ENCODE measurements around the gene DZIP1L.
"Not testable (repeated sequence)": the region's sequence is repeated elsewhere in the genome, so short reads cannot be mapped to it uniquely, and the experiment has no call there.

The DZIP1L gene

GRCh38 chr3:138114988-138115971 is at the start of gene DZIP1L:
Gene DZIP1L (minus strand): TSS chr3:138115608. CDS start chr3:138103971, 11,637 bp downstream.
- no peak for DNase-seq (ENCODE audit: low read depth in 2 of 2)

- DNase-seq (ENCODE audit: low read depth in 2 of 2), result no peak
These were observed 49.7 kb upstream of the DZIP1L start for GRCh38 chr3:138165061-138165460.

GRCh38 chr3:138157743-138158142 is 42.3 kb upstream of the DZIP1L start:
- no peak for DNase-seq (ENCODE audit: low read depth in 2 of 2)

- DNase-seq (ENCODE audit: low read depth in 2 of 2), result no peak
These were observed 39.1 kb upstream of the DZIP1L start for GRCh38 chr3:138154534-138154933.

GRCh38 chr3:138148503-138148902 is 33.1 kb upstream of the DZIP1L start:
- DNase-seq (ENCODE audit: low read depth in 2 of 2), result no peak

GRCh38 chr3:138142181-138142580 is 26.8 kb upstream of the DZIP1L start:
- not testable (repeated sequence) for DNase-seq (ENCODE audit: low read depth in 2 of 2)

- DNase-seq (ENCODE audit: low read depth in 2 of 2), result no peak
These were observed 25.5 kb upstream of the DZIP1L start for GRCh38 chr3:138140940-138141339.

GRCh38 chr3:138139691-138140090 is 24.3 kb upstream of the DZIP1L start:
- DNase-seq (ENCODE audit: low read depth in 2 of 2), result no peak

GRCh38 chr3:138137861-138138260 is 22.5 kb upstream of the DZIP1L start:
- no peak for DNase-seq (ENCODE audit: low read depth in 2 of 2)

- DNase-seq (ENCODE audit: low read depth in 2 of 2), result no peak
These were observed 20.8 kb upstream of the DZIP1L start for GRCh38 chr3:138136201-138136600.

- DNase-seq (ENCODE audit: low read depth in 2 of 2), result no peak
These were observed 20.4 kb upstream of the DZIP1L start for GRCh38 chr3:138135833-138136194.

GRCh38 chr3:138135146-138135832 is 19.9 kb upstream of the DZIP1L start:
- DNase-seq (ENCODE audit: low read depth in 2 of 2), result no peak

- no peak for DNase-seq (ENCODE audit: low read depth in 2 of 2)
These were observed 16.8 kb upstream of the DZIP1L start, which contains the start of gene A4GNT for GRCh38 chr3:138132239-138132638. Gene A4GNT (minus strand): TSS chr3:138132390. CDS start chr3:138131256, 1,134 bp downstream.

- DNase-seq (ENCODE audit: low read depth in 2 of 2), result no peak
These were observed 12.4 kb upstream of the DZIP1L start for GRCh38 chr3:138127636-138128365.

GRCh38 chr3:138125548-138126221 is 10.3 kb upstream of the DZIP1L start:
- no peak for DNase-seq (ENCODE audit: low read depth in 2 of 2)

- DNase-seq (ENCODE audit: low read depth in 2 of 2), result no peak
These were observed 9.4 kb upstream of the DZIP1L start for GRCh38 chr3:138124706-138125355.

GRCh38 chr3:138124188-138124587 is 8.8 kb upstream of the DZIP1L start:
- DNase-seq (ENCODE audit: low read depth in 2 of 2), result no peak

- DNase-seq (ENCODE audit: low read depth in 2 of 2), result no peak
These were observed 4.0 kb upstream of the DZIP1L start for GRCh38 chr3:138119423-138119766.

GRCh38 chr3:138118612-138119422 is 3.4 kb upstream of the DZIP1L start:
- DNase-seq (ENCODE audit: low read depth in 2 of 2), result peak in 1 of 2 donors; percentile 36

- no peak for DNase-seq (ENCODE audit: low read depth in 2 of 2)
These were observed 933 bp downstream of the DZIP1L start for GRCh38 chr3:138114431-138114918.
